Type B pancreatic cell (in vitro differentiated cells): Measurements from ENCODE around the gene SLC44A2. TPM values are rescaled to one million over a fixed set of nuclear protein-coding genes. Genes with fewer than 3 reads are reported as not detected.

Experiments
- DNase-seq: peaks from one replicate; pipeline ENCODE4 v3.0.0; 2021; ENCODE audit warnings: mixed read lengths; ENCODE audit not compliant: unreplicated experiment; ENCODE audit errors: extremely low spot score
- H3K27ac Mint-ChIP-seq: 2 replicates; pipeline ENCODE4 v1.8.0; 2021; ENCODE audit warnings: mild to moderate bottlenecking, mixed read lengths
- H3K27me3 Mint-ChIP-seq: 2 replicates; pipeline ENCODE4 v1.8.0; 2021; ENCODE audit warnings: mixed read lengths
- H3K36me3 Mint-ChIP-seq: 2 replicates; pipeline ENCODE4 v1.8.0; 2021; ENCODE audit warnings: mixed read lengths
- H3K4me1 Mint-ChIP-seq: one replicate; pipeline ENCODE4 v1.8.0; 2021; ENCODE audit warnings: mixed read lengths; ENCODE audit not compliant: unreplicated experiment
- H3K4me3 Mint-ChIP-seq: 2 replicates; pipeline ENCODE4 v1.8.0; 2021; ENCODE audit warnings: mild to moderate bottlenecking, mixed read lengths
- H3K9me3 Mint-ChIP-seq: 2 replicates; pipeline ENCODE4 v1.8.0; 2021; ENCODE audit warnings: mixed read lengths
- CTCF ChIP-seq: fragments of 200-600 bp; sonication (generic); conservative IDR thresholded peaks from 2 replicates; pipeline ENCODE4 v1.5.0; 2021; ENCODE audit warnings: antibody characterized with exemption, mild to moderate bottlenecking
- total RNA-seq: library from RNA; stranded (reverse); gene quantifications from 2 replicates; pipeline ENCODE4 v1.2.1, GENCODE V29; 2021; ENCODE audit warnings: low replicate concordance

The SLC44A2 gene
- total RNA-seq, 1 donor from 2014 or later = 148 TPM

- no peaks in the 10 kb centered on the region for H3K27me3 Mint-ChIP-seq
- H3K4me3 Mint-ChIP-seq = no peak overlapping the region
- no peak overlapping the region for H3K27ac Mint-ChIP-seq
- H3K4me1 Mint-ChIP-seq = no peaks in the 10 kb centered on the region
- no peak for DNase-seq
- no peak for TF ChIP-seq CTCF
- peaks cover 15% of the 10 kb centered on the region for H3K36me3 Mint-ChIP-seq
- no peaks in the 10 kb centered on the region for H3K9me3 Mint-ChIP-seq
Observed at GRCh38 chr19:10685210-10685609, 59.9 kb downstream of the SLC44A2 start.

DNA sequence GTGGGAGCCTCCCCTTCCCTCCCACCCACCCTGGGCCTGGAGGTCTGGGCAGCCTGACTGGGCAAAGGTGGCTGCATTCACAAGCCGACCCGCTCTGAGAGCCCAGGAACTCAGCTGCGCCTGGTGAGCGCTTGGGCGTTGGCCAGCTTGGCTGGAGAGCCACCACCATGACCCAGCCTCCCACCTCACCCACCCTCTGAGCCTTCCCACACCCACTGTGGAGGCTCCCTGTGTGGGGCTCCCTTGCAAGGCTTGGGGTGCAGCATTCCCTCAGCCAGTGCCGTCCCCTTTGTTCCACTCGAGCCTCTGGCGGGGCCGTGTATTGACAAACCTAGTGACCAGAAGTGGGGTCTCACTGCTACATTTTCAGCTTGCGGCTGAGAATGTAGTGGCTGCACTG, 60.8 kb downstream of the SLC44A2 start:
- Mint-ChIP-seq H3K4me1 (no peaks in the 10 kb centered on the region), H3K27ac (no peak overlapping the region), H3K4me3 (no peak overlapping the region), H3K36me3 (peaks cover 22% of the 10 kb centered on the region), H3K27me3 (no peaks in the 10 kb centered on the region), H3K9me3 (no peaks in the 10 kb centered on the region)
- TF ChIP-seq CTCF = no peak
- DNase-seq = no peak

DNA sequence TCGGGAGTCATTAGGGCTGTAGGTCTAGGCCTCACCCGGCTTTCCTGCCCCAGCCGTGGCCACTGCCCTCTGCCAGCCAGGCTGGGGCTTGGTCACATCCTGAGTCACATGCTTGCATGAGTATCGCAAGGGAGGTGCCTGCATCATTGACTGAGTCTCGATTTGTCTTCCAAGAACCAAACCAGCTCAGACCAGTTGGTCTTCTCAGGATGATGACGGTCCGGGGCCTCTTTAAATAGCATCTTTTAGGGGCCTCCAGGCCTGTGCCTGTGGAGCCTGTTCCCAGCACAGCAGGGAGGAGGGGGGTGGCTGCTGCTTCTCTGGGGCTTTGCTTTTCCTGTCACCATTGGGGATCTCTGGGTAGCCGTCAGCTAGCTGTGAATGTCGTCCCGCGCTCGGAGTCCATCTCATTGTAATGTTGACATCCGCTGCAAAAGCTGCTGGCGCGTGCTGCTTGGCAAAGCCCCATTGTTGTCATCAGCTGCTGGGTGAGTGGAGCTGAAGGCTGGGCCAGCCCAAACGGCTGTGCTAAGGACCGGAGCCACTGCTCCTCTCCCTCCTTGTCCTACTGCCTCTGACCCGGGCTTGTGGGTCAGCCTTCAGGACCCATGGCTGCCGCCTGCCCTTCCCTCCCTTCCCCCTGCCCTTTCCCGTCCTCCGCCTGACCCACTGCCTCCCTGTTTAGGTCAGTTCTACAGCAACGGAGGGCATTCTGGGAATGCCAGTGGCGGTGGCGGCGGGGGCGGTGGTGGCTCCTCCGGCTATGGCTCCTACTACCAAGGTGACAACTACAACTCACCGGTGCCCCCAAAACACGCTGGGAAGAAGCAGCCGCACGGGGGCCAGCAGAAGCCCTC, 61.5 kb downstream of the SLC44A2 start:
- H3K4me3 Mint-ChIP-seq = no peak overlapping the region
- H3K27ac Mint-ChIP-seq = no peak overlapping the region
- no peak for DNase-seq
- no peak for TF ChIP-seq CTCF
- peaks cover 23% of the 10 kb centered on the region for H3K36me3 Mint-ChIP-seq
- H3K4me1 Mint-ChIP-seq = no peaks in the 10 kb centered on the region
- H3K9me3 Mint-ChIP-seq = no peaks in the 10 kb centered on the region
- no peaks in the 10 kb centered on the region for H3K27me3 Mint-ChIP-seq

- Mint-ChIP-seq H3K4me1 (peaks cover 3% of the 10 kb centered on the region), H3K36me3 (peaks cover 30% of the 10 kb centered on the region), H3K9me3 (no peaks in the 10 kb centered on the region), H3K27me3 (no peaks in the 10 kb centered on the region), H3K27ac (no peak overlapping the region), H3K4me3 (no peak overlapping the region)
- no peak for DNase-seq
- no peak for TF ChIP-seq CTCF
Observed at GRCh38 chr19:10687518-10688288, 62.4 kb downstream of the SLC44A2 start.

- Mint-ChIP-seq H3K36me3 (peaks cover 31% of the 10 kb centered on the region), H3K9me3 (no peaks in the 10 kb centered on the region), H3K4me3 (no peak overlapping the region), H3K27me3 (no peaks in the 10 kb centered on the region), H3K27ac (no peak overlapping the region), H3K4me1 (peaks cover 4% of the 10 kb centered on the region)
- TF ChIP-seq CTCF = no peak
- no peak for DNase-seq
Observed at GRCh38 chr19:10688545-10689280, 63.4 kb downstream of the SLC44A2 start.
